ENCODE data around the gene MKKS. TPM values are rescaled to one million over a fixed set of nuclear protein-coding genes. Genes with fewer than 3 reads are reported as not detected.

The MKKS gene
- total and polyA plus RNA-seq, 10 of the 15 experiments (the other 5 are each of a cell fraction or from before 2014, with no cell fraction given) = 4.3 to 17.9 (median 7.7) TPM

- TF ChIP-seq NKRF (conservative IDR thresholded peaks at IDR 0.05) (no peak), RCOR1 (conservative IDR thresholded peaks at IDR 0.05; ENCODE audit: low read depth, low read length) (no peak), GATAD2B (conservative IDR thresholded peaks at IDR 0.05; ENCODE audit: low read depth) (no peak)
Observed at GRCh38 chr20:10404959-10405530, 29.0 kb downstream of the MKKS start (continued).

- POLR2A ChIA-PET = interaction anchor here (2.2 kb wide), 1 partner anchor 26 kb away, joined by 6 read pairs; no protein-coding TSS in a partner anchor
- CTCF ChIA-PET = interaction anchor here (0.9 to 4.9 kb wide), 5 partner anchors 9 to 133 kb away, joined by 4 to 31 read pairs (median 13); no protein-coding TSS in a partner anchor
Observed at GRCh38 chr20:10404023-10404628, 29.9 kb downstream of the MKKS start.

More at GRCh38 chr20:10404023-10404628, 29.9 kb downstream of the MKKS start:
- TF ChIP-seq ASH2L (IDR thresholded peaks at IDR 0.05; ENCODE audit: borderline replicate concordance, low read depth) (no peak), RELA (IDR thresholded peaks at IDR 0.05; ENCODE audit: borderline replicate concordance, partially characterized antibody) (no peak), CBFB (IDR thresholded peaks at IDR 0.05; ENCODE audit: low read depth) (no peak), ATF3 (IDR thresholded peaks at IDR 0.05; ENCODE audit: borderline replicate concordance, extremely low read depth, low read depth, low read length) (no peak), POU2F2 (IDR thresholded peaks at IDR 0.05; ENCODE audit: borderline replicate concordance, low read depth, low read length) (no peak)
- H4K20me1 ChIP-seq (ENCODE audit: control insufficient read depth, insufficient read depth) = no peaks in the 10 kb centered on the region
- no peaks in the 10 kb centered on the region for H3K79me2 ChIP-seq (ENCODE audit: control insufficient read depth, insufficient read depth, low read length)
- ChIA-PET RAD21 (ENCODE audit: unreplicated experiment) (interaction anchor here (1.1 kb wide), 1 partner anchor 87 kb away, joined by 3 read pairs; no protein-coding TSS in a partner anchor), SMC1A (ENCODE audit: uncharacterized antibody, unreplicated experiment) (interaction anchor here (1.5 to 2.2 kb wide), 2 partner anchors 22 to 88 kb away, joined by 5 to 7 read pairs; no protein-coding TSS in a partner anchor)
- BruUV-seq (replicated peaks) = no TSS peak
- no peak overlapping the region for H3K27ac ChIP-seq (ENCODE audit: control insufficient read depth, insufficient read depth)
- H3K9ac ChIP-seq (ENCODE audit: control insufficient read depth, insufficient read depth, low read length) = no peak overlapping the region
- no peak overlapping the region for H3K4me2 ChIP-seq (ENCODE audit: control insufficient read depth, insufficient read depth)
- intact Hi-C loops (cut with micrococcal nuclease; ENCODE audit: unreplicated experiment) = no loop called here
- in situ Hi-C loops (cut with MboI) = no loop called here
- no peak overlapping the region for H2AFZ ChIP-seq (ENCODE audit: control insufficient read depth, low read depth, low read length)
- DNase-seq (ENCODE audit: low read depth, low spot score) (no peak), ATAC-seq (peak; percentile 27), FAIRE-seq (no peak)
- H3K4me1 ChIP-seq (ENCODE audit: control insufficient read depth, insufficient read depth, low read length) = peaks cover 9% of the 10 kb centered on the region
- H3K4me3 ChIP-seq = no peak overlapping the region
- WGBS (ENCODE audit: insufficient coverage, insufficient replicate concordance, low lambda C conversion rate, missing lambda C conversion rate) = 98% methylated on average over 2 of the region's 2 CpGs
- H3K9me3 ChIP-seq (replicated peaks; ENCODE audit: control insufficient read depth, insufficient read depth, low read length) = no peaks in the 10 kb centered on the region; the same call in 2 of the 3 replicates
- H3K36me3 ChIP-seq (ENCODE audit: control insufficient read depth in 2 of 2, insufficient read depth in 2 of 2, low read length in 1 of 2) = no peaks in the 10 kb centered on the region; a peak in 1 of 4 replicates
- H3K27me3 ChIP-seq (replicated peaks in 1 of 2; ENCODE audit: control insufficient read depth in 2 of 2, insufficient read depth in 2 of 2, low read length in 1 of 2) = no peaks in the 10 kb centered on the region

Data from GM12878 (cell line).